H9 (cell line): ENCODE measurements around the gene BIRC6. TPM values are rescaled to one million over a fixed set of nuclear protein-coding genes. Genes with fewer than 3 reads are reported as not detected.

ENCODE experiments used
- DNase-seq: peaks from one replicate; pipeline ENCODE4 v3.0.0-alpha.2; 2017
- H2AFZ ChIP-seq: one replicate; pipeline ENCODE4 v1.6.1; 2013; ENCODE audit warnings: mild to moderate bottlenecking, low read length, control low read depth, moderate library complexity
- H2AK5ac ChIP-seq: 2 replicates; pipeline ENCODE4 v1.6.1; 2013; ENCODE audit warnings: low read length, control low read depth, mixed read lengths; ENCODE audit not compliant: insufficient read length
- H2BK120ac ChIP-seq: one replicate; pipeline ENCODE4 v1.6.1; 2013; ENCODE audit warnings: low read depth, mild to moderate bottlenecking, low read length, control low read depth, inconsistent platforms; ENCODE audit not compliant: poor library complexity, severe bottlenecking
- H2BK12ac ChIP-seq: 2 replicates; pipeline ENCODE4 v1.6.1; 2013; ENCODE audit warnings: low read length, control low read depth, mixed read lengths, low read depth; ENCODE audit not compliant: insufficient read length
- H2BK15ac ChIP-seq: 2 replicates; pipeline ENCODE4 v1.6.1; 2013; ENCODE audit warnings: low read depth, low read length, control low read depth
- H2BK20ac ChIP-seq: one replicate; pipeline ENCODE4 v1.6.1; 2013; ENCODE audit warnings: low read depth, mild to moderate bottlenecking, low read length, control low read depth, inconsistent platforms; ENCODE audit not compliant: poor library complexity, severe bottlenecking
- H2BK5ac ChIP-seq: 2 replicates; pipeline ENCODE4 v1.6.1; 2013; ENCODE audit warnings: low read length, control low read depth, mixed read lengths; ENCODE audit not compliant: insufficient read length
- H3K14ac ChIP-seq: 2 replicates; pipeline ENCODE4 v1.6.1; 2013; ENCODE audit warnings: low read length, control low read depth; ENCODE audit not compliant: insufficient read depth
- H3K18ac ChIP-seq: 2 replicates; pipeline ENCODE4 v1.6.1; 2013; ENCODE audit warnings: low read depth, mild to moderate bottlenecking, mixed read lengths, low read length, control low read depth; ENCODE audit not compliant: insufficient read length
- H3K23ac ChIP-seq: 2 replicates; pipeline ENCODE4 v1.6.1; 2013; ENCODE audit warnings: low read length, control low read depth, mixed read lengths, low read depth; ENCODE audit not compliant: insufficient read length
- H3K23me2 ChIP-seq: 2 replicates; pipeline ENCODE4 v1.6.1; 2013; ENCODE audit warnings: low read depth, mild to moderate bottlenecking, mixed read lengths, low read length, control low read depth; ENCODE audit not compliant: insufficient read length, poor library complexity, severe bottlenecking
- H3K27ac ChIP-seq: 2 replicates; pipeline ENCODE4 v1.5.1; 2013; ENCODE audit warnings: low read length, control low read depth, mixed read lengths, low read depth; ENCODE audit not compliant: insufficient read length
- H3K27me3 ChIP-seq: 2 replicates; pipeline ENCODE4 v1.6.1; 2013; ENCODE audit warnings: low read length, control low read depth, inconsistent platforms; ENCODE audit not compliant: insufficient read depth
- H3K4ac ChIP-seq: 2 replicates; pipeline ENCODE4 v1.6.1; 2013; ENCODE audit warnings: low read depth, mild to moderate bottlenecking, control low read depth, inconsistent platforms, low read length, moderate library complexity
- H3K4me1 ChIP-seq: 2 replicates; pipeline ENCODE4 v1.6.1; 2013; ENCODE audit warnings: low read length, control low read depth, inconsistent platforms; ENCODE audit not compliant: insufficient read depth
- H3K4me2 ChIP-seq: 2 replicates; pipeline ENCODE4 v1.6.1; 2013; ENCODE audit warnings: low read length, control low read depth, mixed read lengths; ENCODE audit not compliant: insufficient read length, insufficient read depth
- H3K56ac ChIP-seq: 2 replicates; pipeline ENCODE4 v1.6.1; 2013; ENCODE audit warnings: low read depth, mild to moderate bottlenecking, mixed read lengths, low read length, control low read depth; ENCODE audit not compliant: insufficient read length
- H3K79me1 ChIP-seq: 2 replicates; pipeline ENCODE4 v1.6.1; 2013; ENCODE audit warnings: low read depth, mild to moderate bottlenecking, moderate library complexity, low read length, control low read depth, inconsistent platforms; ENCODE audit not compliant: insufficient read depth, poor library complexity, severe bottlenecking
- H3K79me2 ChIP-seq: 2 replicates; pipeline ENCODE4 v1.6.1; 2013; ENCODE audit warnings: low read length, control low read depth, inconsistent platforms; ENCODE audit not compliant: insufficient read depth
- H3K9ac ChIP-seq: 2 replicates; pipeline ENCODE4 v1.6.1; 2013; ENCODE audit warnings: low read length, control low read depth, mixed read lengths; ENCODE audit not compliant: insufficient read length; ENCODE audit errors: extremely low read depth
- H3K9me3 ChIP-seq: one replicate; pipeline ENCODE4 v1.6.1; 2013; ENCODE audit warnings: low read depth, low read length, inconsistent platforms; ENCODE audit not compliant: control insufficient read depth
- H3T11ph ChIP-seq: one replicate; pipeline ENCODE4 v1.6.1; 2013; ENCODE audit warnings: mild to moderate bottlenecking, low read length, control low read depth, inconsistent platforms
- H4K20me1 ChIP-seq: one replicate; pipeline ENCODE4 v1.6.1; 2013; ENCODE audit not compliant: control insufficient read depth, insufficient read length, insufficient read depth
- H4K5ac ChIP-seq: 2 replicates; pipeline ENCODE4 v1.6.1; 2013; ENCODE audit warnings: low read depth, mild to moderate bottlenecking, mixed read lengths, low read length, control low read depth; ENCODE audit not compliant: insufficient read length
- H4K8ac ChIP-seq: replicated peaks from 2 replicates; pipeline ENCODE4 v1.6.1; 2013; ENCODE audit warnings: low read length, control low read depth, mixed read lengths, low read depth; ENCODE audit not compliant: insufficient read length
- H4K91ac ChIP-seq: 2 replicates; pipeline ENCODE4 v1.6.1; 2013; ENCODE audit warnings: low read depth, mild to moderate bottlenecking, moderate library complexity, mixed read lengths, low read length, control low read depth; ENCODE audit not compliant: insufficient read length
- H3K27ac Mint-ChIP-seq, 3 experiments: 2 replicates in 2 of 3; 3 replicates in 1 of 3; pipeline ENCODE4 v1.8.0; 2020 to 2021; ENCODE audit warnings: mixed read lengths in 3 of 3, mild to moderate bottlenecking in 1 of 3, moderate library complexity in 1 of 3
- H3K27me3 Mint-ChIP-seq: 2 replicates; pipeline ENCODE4 v1.8.0; 2021; ENCODE audit warnings: low read depth, mild to moderate bottlenecking, moderate library complexity, mixed read lengths
- H3K36me3 Mint-ChIP-seq, 3 experiments: 2 replicates in 2 of 3; 3 replicates in 1 of 3; pipeline ENCODE4 v1.8.0; 2020 to 2021; ENCODE audit warnings: low read depth in 3 of 3, mixed read lengths in 3 of 3; ENCODE audit not compliant: insufficient read depth in 1 of 3
- H3K4me1 Mint-ChIP-seq, 2 experiments: 2 replicates each; pipeline ENCODE4 v1.8.0; 2020; ENCODE audit warnings: mixed read lengths in 2 of 2
- H3K4me3 Mint-ChIP-seq, 2 experiments: 2 replicates in 1 of 2; 3 replicates in 1 of 2; pipeline ENCODE4 v1.8.0; 2020 to 2021; ENCODE audit warnings: mild to moderate bottlenecking in 2 of 2, mixed read lengths in 2 of 2, moderate library complexity in 1 of 2
- H3K9me3 Mint-ChIP-seq, 2 experiments: 2 replicates in 1 of 2; 3 replicates in 1 of 2; pipeline ENCODE4 v1.8.0; 2020; ENCODE audit warnings: mild to moderate bottlenecking in 2 of 2, mixed read lengths in 2 of 2, moderate library complexity in 1 of 2
- CTCF ChIP-seq: fragments of 200-600 bp; sonication (generic); conservative IDR thresholded peaks from 3 replicates; pipeline ENCODE4 v1.8.0; 2021; ENCODE audit warnings: antibody characterized with exemption, mild to moderate bottlenecking
- WGBS: extraction: QIAGEN DNeasy Blood & Tissue Kit; methylation state at CpG from one replicate; pipeline ENCODE4 v1.1.7; 2013; ENCODE audit warnings: missing lambda C conversion rate, low lambda C conversion rate, mixed read lengths; ENCODE audit not compliant: insufficient read length; ENCODE audit errors: extremely low coverage; 5-methylcytosine and 5-hydroxymethylcytosine counted together
- total RNA-seq: library from RNA; stranded (reverse); gene quantifications from 2 replicates; pipeline ENCODE4 v1.2.1, GENCODE V29; 2021

BIRC6 gene
- total RNA-seq, 1 experiment from 2014 or later: 78.8 TPM

- H2AFZ ChIP-seq: no peak overlapping the region
- no peak overlapping the region for H2BK5ac ChIP-seq
- H3K23ac ChIP-seq: no peak overlapping the region
- peaks cover 7 to 8% of the 10 kb centered on the region in 2 experiments for H3K4me1 Mint-ChIP-seq
- peaks cover 23% of the 10 kb centered on the region; the same call in 1 of the 2 replicates for H3K79me2 ChIP-seq
- H2BK120ac ChIP-seq: no peak overlapping the region
- H4K20me1 ChIP-seq: no peaks in the 10 kb centered on the region
- peaks cover 3 to 15% (median 5%) of the 10 kb centered on the region in 3 experiments; a peak in 3 of 7 replicates for H3K36me3 Mint-ChIP-seq
- no CpG with 5 or more reads among the region's 12 CpGs for WGBS
- H4K5ac ChIP-seq: no peak overlapping the region
- no peak overlapping the region for H2BK12ac ChIP-seq
- no peaks in the 10 kb centered on the region for H3K27me3 ChIP-seq
- H3K56ac ChIP-seq: no peak overlapping the region
- no peak overlapping the region for H4K8ac ChIP-seq
- H3K9me3 ChIP-seq: no peaks in the 10 kb centered on the region
- DNase-seq: peak; percentile 42
- H3K4ac ChIP-seq: no peak overlapping the region
- no peak for TF ChIP-seq CTCF
- no peak overlapping the region for H3T11ph ChIP-seq
- H3K9ac ChIP-seq: no peak overlapping the region
- H3K23me2 ChIP-seq: no peaks in the 10 kb centered on the region
- H3K27ac ChIP-seq: no peak overlapping the region
- H3K9me3 Mint-ChIP-seq: no peaks in the 10 kb centered on the region; a peak in 1 of 5 replicates
- H2BK20ac ChIP-seq: no peak overlapping the region
- H3K27me3 Mint-ChIP-seq: no peaks in the 10 kb centered on the region
- H2BK15ac ChIP-seq: no peak overlapping the region
- H4K91ac ChIP-seq: no peak overlapping the region
- H3K27ac Mint-ChIP-seq: peak overlapping the region in 2 of 3 experiments; percentile 66 to 89; a peak in 3 of 7 replicates
- H3K4me2 ChIP-seq: no peak overlapping the region
- H2AK5ac ChIP-seq: no peak overlapping the region
- H3K79me1 ChIP-seq: peaks cover 4% of the 10 kb centered on the region
- no peak overlapping the region for H3K4me3 Mint-ChIP-seq
- H3K14ac ChIP-seq: no peak overlapping the region
- H3K18ac ChIP-seq: no peak overlapping the region
- no peaks in the 10 kb centered on the region for H3K4me1 ChIP-seq
These were observed 18.5 kb downstream of the BIRC6 start for GRCh38 chr2:32375228-32375892.
